ENCODE measurements around the gene LSM2.

DNA sequence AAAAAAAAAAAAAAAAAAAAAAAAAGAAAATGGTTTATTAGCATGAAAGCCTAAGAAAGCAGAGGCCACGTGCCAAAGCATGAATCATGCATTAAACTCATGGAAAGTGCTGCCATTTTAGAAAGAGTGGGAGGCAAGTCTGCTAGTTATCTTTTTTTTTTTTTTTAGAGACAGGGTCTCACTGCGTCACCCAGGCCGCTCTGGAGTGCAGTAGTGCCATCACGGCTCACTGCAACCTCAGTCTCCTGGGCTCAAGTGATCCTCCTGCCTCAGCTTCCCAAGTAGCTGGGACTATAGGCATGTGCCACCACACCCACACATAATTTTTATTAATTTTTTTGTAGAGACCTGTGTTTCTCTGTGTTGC, 34.8 kb downstream of the LSM2 start:
- TF ChIP-seq, protein P1, sequence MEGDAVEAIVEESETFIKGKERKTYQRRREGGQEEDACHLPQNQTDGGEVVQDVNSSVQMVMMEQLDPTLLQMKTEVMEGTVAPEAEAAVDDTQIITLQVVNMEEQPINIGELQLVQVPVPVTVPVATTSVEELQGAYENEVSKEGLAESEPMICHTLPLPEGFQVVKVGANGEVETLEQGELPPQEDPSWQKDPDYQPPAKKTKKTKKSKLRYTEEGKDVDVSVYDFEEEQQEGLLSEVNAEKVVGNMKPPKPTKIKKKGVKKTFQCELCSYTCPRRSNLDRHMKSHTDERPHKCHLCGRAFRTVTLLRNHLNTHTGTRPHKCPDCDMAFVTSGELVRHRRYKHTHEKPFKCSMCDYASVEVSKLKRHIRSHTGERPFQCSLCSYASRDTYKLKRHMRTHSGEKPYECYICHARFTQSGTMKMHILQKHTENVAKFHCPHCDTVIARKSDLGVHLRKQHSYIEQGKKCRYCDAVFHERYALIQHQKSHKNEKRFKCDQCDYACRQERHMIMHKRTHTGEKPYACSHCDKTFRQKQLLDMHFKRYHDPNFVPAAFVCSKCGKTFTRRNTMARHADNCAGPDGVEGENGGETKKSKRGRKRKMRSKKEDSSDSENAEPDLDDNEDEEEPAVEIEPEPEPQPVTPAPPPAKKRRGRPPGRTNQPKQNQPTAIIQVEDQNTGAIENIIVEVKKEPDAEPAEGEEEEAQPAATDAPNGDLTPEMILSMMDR (IDR thresholded peaks at IDR 0.05) = no peak
- TF ChIP-seq POLR2A (IDR thresholded peaks at IDR 0.05) = no peak
